ENCODE measurements around the gene ACP2.

Gene ACP2

GRCh38 chr11:47248664-47249377, at the start of gene ACP2:
TSS of gene ACP2 (minus strand) at chr11:47248814. CDS start at chr11:47248789, 25 bp downstream.
- DNase-seq: peak; percentile 100

- no peak for DNase-seq
Observed at GRCh38 chr11:47296045-47296444, 47.4 kb upstream of the ACP2 start.

GRCh38 chr11:47295385-47295784, 46.8 kb upstream of the ACP2 start:
- DNase-seq: no peak

- DNase-seq: no peak
Observed at GRCh38 chr11:47289856-47290255, 41.2 kb upstream of the ACP2 start.

GRCh38 chr11:47288066-47288465, 39.5 kb upstream of the ACP2 start:
- no peak for DNase-seq

- no peak for DNase-seq
Observed at GRCh38 chr11:47285969-47286770, 37.6 kb upstream of the ACP2 start.

- no peak for DNase-seq
Observed at GRCh38 chr11:47284151-47284550, 35.5 kb upstream of the ACP2 start.

- DNase-seq: no peak
Observed at GRCh38 chr11:47282462-47282861, 33.8 kb upstream of the ACP2 start.

GRCh38 chr11:47280860-47281259, 32.2 kb upstream of the ACP2 start:
- DNase-seq: no peak

GRCh38 chr11:47280099-47280498, 31.5 kb upstream of the ACP2 start:
- no peak for DNase-seq

GRCh38 chr11:47278769-47279168, 30.2 kb upstream of the ACP2 start:
- DNase-seq: no peak

- no peak for DNase-seq
Observed at GRCh38 chr11:47278058-47278457, 29.4 kb upstream of the ACP2 start.

- no peak for DNase-seq
Observed at GRCh38 chr11:47276923-47277322, 28.3 kb upstream of the ACP2 start.

- no peak for DNase-seq
Observed at GRCh38 chr11:47274495-47275235, 26.1 kb upstream of the ACP2 start.

GRCh38 chr11:47272706-47273105, 24.1 kb upstream of the ACP2 start:
- DNase-seq: no peak

GRCh38 chr11:47271961-47272661, 23.5 kb upstream of the ACP2 start:
- peak; percentile 14 for DNase-seq

GRCh38 chr11:47271328-47271727, 22.7 kb upstream of the ACP2 start:
- DNase-seq: no peak

- peak; percentile 59 for DNase-seq
Observed at GRCh38 chr11:47270331-47271271, 22.0 kb upstream of the ACP2 start.

GRCh38 chr11:47269829-47270305, 21.3 kb upstream of the ACP2 start, which contains the start of gene MADD:
TSS of gene MADD (plus strand) at chr11:47270133.
- peak; percentile 92 for DNase-seq

- DNase-seq: peak; percentile 94
Observed at GRCh38 chr11:47269002-47269828, 20.6 kb upstream of the ACP2 start.

All from retina (tissue), 1 donor.